ENCODE measurements around the gene SELENOV. TPM values are rescaled to one million over a fixed set of nuclear protein-coding genes. Genes with fewer than 3 reads are reported as not detected.
A peak's percentile ranks its signal among the peaks of the same experiment; 100 is the strongest.

SELENOV gene
- total and polyA plus RNA-seq, 5 experiments from 2014 or later: not detected

DNA sequence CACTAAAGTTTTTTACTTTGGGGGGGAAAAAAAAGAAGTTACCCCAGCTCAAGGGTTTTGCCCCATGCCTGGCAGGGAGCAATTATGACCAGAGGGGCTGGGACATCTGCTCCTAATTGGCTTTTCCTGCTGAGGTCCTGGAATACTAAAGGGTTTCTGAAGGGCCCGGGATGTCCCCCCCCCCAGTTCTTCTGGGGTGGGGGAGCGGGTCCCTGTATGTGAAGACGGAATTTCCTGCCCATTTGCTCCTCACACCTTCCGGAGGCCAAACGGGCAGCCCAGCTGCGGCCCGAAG is 17.3 kb upstream of the SELENOV start:
- Mint-ChIP-seq H3K27me3 (peaks cover 19 to 52% (median 30%) of the 10 kb centered on the region in 5 donors), H3K4me1 (peaks cover 15 to 27% (median 19%) of the 10 kb centered on the region in 4 donors), H3K27ac (no peak overlapping the region), H3K9me3 (peaks cover 0 to 2% (median 0%) of the 10 kb centered on the region in 9 donors), H3K36me3 (peaks cover 0 to 6% (median 0%) of the 10 kb centered on the region in 3 donors), H3K4me3 (peak overlapping the region in 4 of 10 donors; percentile 23 to 75 (median 57))
- no peak for DNase-seq
- no peak for ATAC-seq
- POLR2A ChIA-PET: interaction anchor here (0.7 to 1.7 kb wide), 5 partner anchors 19 to 910 kb away, joined by 3 to 10 read pairs (median 3); partner anchors contain the start of genes EID2B and RPS16

GRCh38 chr19:39497996-39498797 is 16.7 kb upstream of the SELENOV start:
- peaks cover 0 to 6% (median 0%) of the 10 kb centered on the region in 3 donors for H3K36me3 Mint-ChIP-seq
- H3K27ac Mint-ChIP-seq: peak overlapping the region in 3 of 10 donors; percentile 4 to 37 (median 31)
- H3K4me1 Mint-ChIP-seq: peaks cover 16 to 31% (median 22%) of the 10 kb centered on the region in 4 donors
- H3K9me3 Mint-ChIP-seq: peaks cover 0 to 3% (median 0%) of the 10 kb centered on the region in 9 donors
- peaks cover 19 to 55% (median 30%) of the 10 kb centered on the region in 5 donors for H3K27me3 Mint-ChIP-seq
- ATAC-seq: peak; percentile 50 to 59
- peak overlapping the region; percentile 38 to 84 (median 72) for H3K4me3 Mint-ChIP-seq
- peak in 3 of 10 donors; percentile 16 to 26 (median 25) for DNase-seq
- POLR2A ChIA-PET: interaction anchor here (0.6 to 1.7 kb wide), 6 partner anchors 20 to 910 kb away, joined by 3 to 10 read pairs (median 3); partner anchors contain the start of genes EID2B and RPS16

- Mint-ChIP-seq H3K36me3 (peaks cover 0 to 2% (median 0%) of the 10 kb centered on the region in 3 donors), H3K27ac (peak within 1 kb of the TSS in 5 of 10 donors; percentile 1 to 46 (median 29)), H3K9me3 (peaks cover 0 to 4% (median 0%) of the 10 kb centered on the region in 9 donors), H3K27me3 (peaks cover 21 to 64% (median 38%) of the 10 kb centered on the region in 5 donors), H3K4me3 (peak within 1 kb of the TSS; percentile 57 to 89 (median 76)), H3K4me1 (peaks cover 23 to 39% (median 26%) of the 10 kb centered on the region in 4 donors)
- POLR2A ChIA-PET: interaction anchor here (1.7 kb wide), 1 partner anchor 63 kb away, joined by 10 read pairs; the partner anchor contains the start of gene RPS16
- peak; percentile 6 to 19 for ATAC-seq
- peak in 1 of 10 donors; percentile 26 for DNase-seq
Measured at GRCh38 chr19:39498798-39499642, 15.9 kb upstream of the SELENOV start, which contains the start of gene DLL3. Gene DLL3 (plus strand): TSS chr19:39498947. CDS start chr19:39498975, 28 bp downstream.

DNA sequence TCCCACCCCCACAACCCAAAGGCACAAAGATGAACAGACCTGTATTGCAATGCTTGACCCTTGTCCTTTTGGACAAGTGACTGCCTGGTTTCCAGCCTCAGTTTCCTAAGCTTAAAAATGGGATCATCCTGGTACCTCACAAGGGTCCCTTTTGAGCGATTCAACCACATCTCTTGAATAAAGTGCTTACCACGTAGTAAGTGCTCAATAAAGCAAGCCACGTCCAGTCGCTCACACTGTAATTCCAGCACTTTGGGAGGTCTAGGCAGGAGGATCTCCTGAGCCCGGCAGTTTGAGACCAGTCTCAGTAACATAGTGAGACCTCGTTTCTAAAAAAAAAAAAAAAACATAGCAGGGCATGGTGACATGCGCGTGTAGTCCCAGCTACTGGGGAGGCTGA is 15.0 kb upstream of the SELENOV start:
- POLR2A ChIA-PET: no interaction called here

GRCh38 chr19:39500543-39500942 is 14.4 kb upstream of the SELENOV start:
- H3K4me3 Mint-ChIP-seq: peak overlapping the region in 7 of 10 donors; percentile 12 to 75 (median 45)

More for the DNA sequence above, 15.0 kb upstream of the SELENOV start:
- no peak for DNase-seq
- Mint-ChIP-seq H3K4me1 (peaks cover 26 to 45% (median 27%) of the 10 kb centered on the region in 4 donors), H3K36me3 (peaks cover 0 to 2% (median 0%) of the 10 kb centered on the region in 3 donors), H3K4me3 (peak overlapping the region in 9 of 10 donors; percentile 24 to 89 (median 71)), H3K9me3 (peaks cover 0 to 4% (median 0%) of the 10 kb centered on the region in 9 donors), H3K27ac (peak overlapping the region in 1 of 10 donors; percentile 29), H3K27me3 (peaks cover 21 to 73% (median 47%) of the 10 kb centered on the region in 5 donors)
- no peak for ATAC-seq

DNA sequence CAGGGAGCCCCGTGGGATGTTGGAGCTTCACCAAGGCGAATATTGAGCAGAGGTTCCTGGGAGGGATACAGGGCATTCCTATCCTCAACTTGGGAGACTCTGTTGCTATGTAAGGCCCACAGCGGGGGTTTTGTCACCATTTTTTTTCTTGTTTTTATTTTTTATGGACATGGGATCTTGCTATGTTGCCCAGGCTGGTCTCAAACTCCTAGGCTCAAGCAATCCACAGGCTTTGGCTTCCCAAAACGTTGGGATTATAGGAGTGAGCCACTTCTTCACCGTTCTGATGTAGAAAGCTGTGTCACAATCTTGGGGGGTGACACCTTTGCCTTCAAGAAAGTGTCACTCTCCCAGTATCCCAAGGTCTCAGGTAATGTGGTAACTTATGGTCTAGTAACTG is 13.6 kb upstream of the SELENOV start:
- ATAC-seq: no peak
- Mint-ChIP-seq H3K27ac (no peak overlapping the region), H3K27me3 (peaks cover 25 to 82% (median 50%) of the 10 kb centered on the region in 5 donors), H3K36me3 (peaks cover 0 to 2% (median 0%) of the 10 kb centered on the region in 3 donors), H3K4me3 (no peak overlapping the region), H3K4me1 (peaks cover 27 to 47% (median 31%) of the 10 kb centered on the region in 4 donors), H3K9me3 (peaks cover 0 to 4% (median 0%) of the 10 kb centered on the region in 9 donors)
- POLR2A ChIA-PET: interaction anchor here (1.0 kb wide), 1 partner anchor 15 kb away, joined by 3 read pairs; no protein-coding TSS in a partner anchor
- no peak for DNase-seq

More at GRCh38 chr19:39500543-39500942, 14.4 kb upstream of the SELENOV start:
- peaks cover 21 to 79% (median 49%) of the 10 kb centered on the region in 5 donors for H3K27me3 Mint-ChIP-seq
- H3K27ac Mint-ChIP-seq: no peak overlapping the region
- DNase-seq: no peak
- H3K4me1 Mint-ChIP-seq: peaks cover 26 to 45% (median 28%) of the 10 kb centered on the region in 4 donors
- POLR2A ChIA-PET: interaction anchor here (1.0 kb wide), 1 partner anchor 15 kb away, joined by 3 read pairs; no protein-coding TSS in a partner anchor
- ATAC-seq: no peak
- peaks cover 0 to 2% (median 0%) of the 10 kb centered on the region in 3 donors for H3K36me3 Mint-ChIP-seq
- peaks cover 0 to 4% (median 0%) of the 10 kb centered on the region in 9 donors for H3K9me3 Mint-ChIP-seq

DNA sequence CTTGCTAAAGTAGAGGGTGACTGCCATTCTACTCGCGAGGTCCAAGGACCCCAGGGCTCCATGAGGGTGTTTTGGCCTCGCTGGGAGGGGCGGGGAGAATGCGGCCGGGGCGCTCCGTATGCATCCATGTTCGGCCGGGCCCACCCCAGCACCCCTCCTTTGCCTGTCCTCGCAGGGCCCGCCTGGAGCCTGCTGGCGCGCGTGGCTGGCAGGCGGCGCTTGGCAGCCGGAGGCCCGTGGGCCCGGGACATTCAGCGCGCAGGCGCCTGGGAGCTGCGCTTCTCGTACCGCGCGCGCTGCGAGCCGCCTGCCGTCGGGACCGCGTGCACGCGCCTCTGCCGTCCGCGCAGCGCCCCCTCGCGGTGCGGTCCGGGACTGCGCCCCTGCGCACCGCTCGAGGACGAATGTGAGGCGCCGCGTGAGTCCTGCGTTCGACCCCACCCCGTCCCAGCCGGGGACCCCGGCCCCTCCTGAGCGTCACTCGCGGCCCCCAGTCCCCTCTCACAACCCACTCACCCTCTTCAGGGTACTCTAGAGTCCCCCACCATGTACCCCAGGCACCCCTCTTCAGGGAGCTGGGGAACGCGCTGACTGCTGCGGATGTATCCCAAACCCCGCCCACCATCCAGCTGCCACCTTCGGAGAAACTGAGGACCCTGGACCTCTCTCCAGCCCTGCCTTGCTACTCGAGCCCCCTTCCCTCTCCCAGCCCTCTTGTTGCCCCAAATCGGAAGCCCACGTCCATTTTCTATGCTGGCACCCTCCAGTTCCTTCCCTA is 12.1 kb upstream of the SELENOV start:
- Mint-ChIP-seq H3K36me3 (peaks cover 0 to 2% (median 0%) of the 10 kb centered on the region in 3 donors), H3K4me3 (peak overlapping the region in 6 of 10 donors; percentile 11 to 74 (median 22)), H3K9me3 (peaks cover 0 to 4% (median 0%) of the 10 kb centered on the region in 9 donors), H3K27ac (peak overlapping the region in 5 of 10 donors; percentile 27 to 77 (median 69)), H3K27me3 (peaks cover 28 to 80% (median 53%) of the 10 kb centered on the region in 5 donors), H3K4me1 (peaks cover 34 to 59% (median 39%) of the 10 kb centered on the region in 4 donors)
- ATAC-seq: peak; percentile 62
- POLR2A ChIA-PET: interaction anchor here (0.6 to 1.7 kb wide), 3 partner anchors 28 to 102 kb away, joined by 3 to 7 read pairs (median 4); partner anchors contain the start of gene RPS16
- peak; percentile 66 to 86 (median 76) for DNase-seq

GRCh38 chr19:39506598-39506943 is 8.4 kb upstream of the SELENOV start:
- peaks cover 0 to 2% (median 0%) of the 10 kb centered on the region in 9 donors for H3K9me3 Mint-ChIP-seq
- peak overlapping the region; percentile 58 to 84 (median 74) for H3K4me3 Mint-ChIP-seq
- H3K36me3 Mint-ChIP-seq: no peaks in the 10 kb centered on the region
- POLR2A ChIA-PET: no interaction called here
- H3K27me3 Mint-ChIP-seq: peaks cover 10 to 63% (median 40%) of the 10 kb centered on the region in 5 donors
- DNase-seq (no peak), ATAC-seq (no peak)
- H3K4me1 Mint-ChIP-seq: peaks cover 19 to 38% (median 28%) of the 10 kb centered on the region in 4 donors
- peak overlapping the region in 1 of 10 donors; percentile 47 for H3K27ac Mint-ChIP-seq

DNA sequence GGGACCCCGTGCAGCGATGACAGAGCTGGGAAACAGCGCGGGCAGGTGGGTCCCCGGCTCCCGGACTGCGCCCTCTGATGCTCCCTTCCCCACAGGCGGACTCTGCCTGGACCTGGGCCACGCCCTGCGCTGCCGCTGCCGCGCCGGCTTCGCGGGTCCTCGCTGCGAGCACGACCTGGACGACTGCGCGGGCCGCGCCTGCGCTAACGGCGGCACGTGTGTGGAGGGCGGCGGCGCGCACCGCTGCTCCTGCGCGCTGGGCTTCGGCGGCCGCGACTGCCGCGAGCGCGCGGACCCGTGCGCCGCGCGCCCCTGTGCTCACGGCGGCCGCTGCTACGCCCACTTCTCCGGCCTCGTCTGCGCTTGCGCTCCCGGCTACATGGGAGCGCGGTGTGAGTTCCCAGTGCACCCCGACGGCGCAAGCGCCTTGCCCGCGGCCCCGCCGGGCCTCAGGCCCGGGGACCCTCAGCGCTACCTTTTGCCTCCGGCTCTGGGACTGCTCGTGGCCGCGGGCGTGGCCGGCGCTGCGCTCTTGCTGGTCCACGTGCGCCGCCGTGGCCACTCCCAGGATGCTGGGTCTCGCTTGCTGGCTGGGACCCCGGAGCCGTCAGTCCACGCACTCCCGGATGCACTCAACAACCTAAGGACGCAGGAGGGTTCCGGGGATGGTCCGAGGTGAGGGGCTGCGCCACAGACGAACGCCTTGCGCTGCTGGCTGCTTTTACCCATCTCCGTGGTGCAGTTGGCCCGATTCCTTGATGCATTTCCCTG is 7.8 kb upstream of the SELENOV start:
- POLR2A ChIA-PET: no interaction called here
- peaks cover 10 to 63% (median 39%) of the 10 kb centered on the region in 5 donors for H3K27me3 Mint-ChIP-seq
- H3K4me3 Mint-ChIP-seq: peak overlapping the region; percentile 78 to 89 (median 82)
- no peaks in the 10 kb centered on the region for H3K36me3 Mint-ChIP-seq
- ATAC-seq: peak; percentile 68 to 72
- peaks cover 0 to 2% (median 0%) of the 10 kb centered on the region in 9 donors for H3K9me3 Mint-ChIP-seq
- peak overlapping the region in 4 of 10 donors; percentile 47 to 86 (median 60) for H3K27ac Mint-ChIP-seq
- H3K4me1 Mint-ChIP-seq: peaks cover 19 to 38% (median 28%) of the 10 kb centered on the region in 4 donors
- DNase-seq: peak; percentile 18 to 74 (median 54)

- Mint-ChIP-seq H3K27me3 (peaks cover 10 to 67% (median 40%) of the 10 kb centered on the region in 5 donors), H3K36me3 (no peaks in the 10 kb centered on the region), H3K9me3 (peaks cover 0 to 2% (median 0%) of the 10 kb centered on the region in 9 donors), H3K4me3 (peak overlapping the region; percentile 78 to 89 (median 82)), H3K4me1 (peaks cover 19 to 38% (median 28%) of the 10 kb centered on the region in 4 donors), H3K27ac (peak overlapping the region in 4 of 10 donors; percentile 59 to 86 (median 67))
- POLR2A ChIA-PET: no interaction called here
- DNase-seq (no peak), ATAC-seq (no peak)
Measured at GRCh38 chr19:39507715-39508364, 7.1 kb upstream of the SELENOV start.

Measured in naive thymus-derived CD8-positive, alpha-beta T cell (primary cell).